ENCODE data around the gene TMEM270. TPM values are rescaled to one million over a fixed set of nuclear protein-coding genes. Genes with fewer than 3 reads are reported as not detected.
"Not testable (repeated sequence)": the region's sequence is repeated elsewhere in the genome, so short reads cannot be mapped to it uniquely, and the experiment has no call there.

Gene TMEM270
- total RNA-seq, 1 experiment from 2014 or later: not detected

DNA sequence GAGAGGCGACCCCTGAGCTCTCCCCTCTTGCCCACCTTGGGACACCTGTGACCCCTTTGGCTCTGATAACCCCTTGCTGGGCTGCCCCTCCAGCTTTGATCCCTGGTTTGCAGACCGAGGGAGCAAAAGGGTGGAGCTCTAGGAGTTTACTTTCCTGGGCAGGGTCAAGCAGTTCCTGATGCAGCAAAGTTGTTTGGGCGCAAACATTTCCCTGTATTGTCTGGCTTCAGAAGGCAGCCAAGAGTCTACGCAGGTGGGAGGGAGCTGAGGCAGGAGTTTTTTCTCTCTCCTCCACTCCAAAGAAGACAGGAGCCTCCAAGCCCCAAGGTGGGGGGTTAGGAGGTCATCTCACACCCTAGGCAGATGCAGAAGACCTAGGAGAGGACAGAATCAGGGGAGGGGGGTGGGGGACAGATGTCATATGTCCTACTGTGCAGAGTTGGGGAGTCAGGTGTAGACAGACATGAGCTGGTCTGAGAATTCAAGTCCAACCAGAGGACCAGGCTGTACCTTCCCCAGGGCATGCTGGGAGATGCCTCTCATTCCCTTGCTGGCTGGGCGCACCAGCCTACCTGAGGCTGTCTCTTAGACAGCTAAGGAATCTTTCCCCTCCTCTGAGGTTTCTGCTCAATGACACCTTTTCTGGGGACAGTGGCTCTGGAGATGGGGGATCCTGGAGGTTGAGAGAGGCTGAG, 20.5 kb downstream of the TMEM270 start:
- TF ChIP-seq CTCF (IDR thresholded peaks at IDR 0.05; ENCODE audit: insufficient read depth in 1 of 2, low read depth in 1 of 2, low read length in 1 of 2, severe bottlenecking in 1 of 2, unreplicated experiment in 1 of 2): no peak
- Histone ChIP-seq H3K36me3 (ENCODE audit: control insufficient read depth, insufficient read depth, low read length) (no peaks in the 10 kb centered on the region), H3K4me1 (peaks cover 30% of the 10 kb centered on the region), H3K9me3 (no peaks in the 10 kb centered on the region), H3K4me3 (ENCODE audit: low read depth, low read length) (no peak overlapping the region), H3K27me3 (replicated peaks; ENCODE audit: control insufficient read depth, insufficient read depth, low read length) (no peaks in the 10 kb centered on the region)
- Mint-ChIP-seq H3K4me1 (ENCODE audit: low read depth, unreplicated experiment) (peaks cover 23% of the 10 kb centered on the region), H3K27me3 (ENCODE audit: insufficient read depth, unreplicated experiment) (no peaks in the 10 kb centered on the region), H3K9me3 (ENCODE audit: unreplicated experiment) (no peaks in the 10 kb centered on the region), H3K27ac (ENCODE audit: unreplicated experiment) (no peak overlapping the region), H3K36me3 (ENCODE audit: insufficient read depth, unreplicated experiment) (no peaks in the 10 kb centered on the region), H3K4me3 (ENCODE audit: unreplicated experiment) (no peak overlapping the region)
- no TSS peak for BruUV-seq (replicated peaks)
- intact Hi-C loops (cut with micrococcal nuclease; ENCODE audit: unreplicated experiment): no loop called here
- CTCF ChIA-PET: no interaction called here
- POLR2A ChIA-PET: no interaction called here
- DNase-seq: no peak

DNA sequence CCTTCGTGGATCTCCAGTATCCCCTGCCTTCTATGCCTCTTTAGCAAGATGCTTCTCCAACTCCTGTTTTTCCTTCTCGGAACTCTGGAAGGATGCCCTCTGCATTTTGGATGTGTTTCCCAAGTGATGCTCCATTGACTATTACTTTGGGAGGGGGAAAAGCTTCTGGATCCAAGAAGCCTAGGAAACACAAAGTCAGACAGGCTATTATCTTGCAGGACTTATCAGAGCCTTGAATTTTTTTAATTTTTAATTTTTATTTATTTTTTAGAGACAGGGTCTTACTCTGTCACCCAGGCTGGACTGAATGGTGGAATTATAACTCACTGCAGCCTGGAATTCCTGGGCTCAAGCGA, 21.1 kb downstream of the TMEM270 start:
- Mint-ChIP-seq H3K9me3 (ENCODE audit: unreplicated experiment) (no peaks in the 10 kb centered on the region), H3K4me3 (ENCODE audit: unreplicated experiment) (no peak overlapping the region), H3K4me1 (ENCODE audit: low read depth, unreplicated experiment) (peaks cover 23% of the 10 kb centered on the region), H3K27ac (ENCODE audit: unreplicated experiment) (no peak overlapping the region), H3K36me3 (ENCODE audit: insufficient read depth, unreplicated experiment) (no peaks in the 10 kb centered on the region), H3K27me3 (ENCODE audit: insufficient read depth, unreplicated experiment) (no peaks in the 10 kb centered on the region)
- Histone ChIP-seq H3K4me3 (ENCODE audit: low read depth, low read length) (no peak overlapping the region), H3K27me3 (replicated peaks; ENCODE audit: control insufficient read depth, insufficient read depth, low read length) (no peaks in the 10 kb centered on the region), H3K9me3 (no peaks in the 10 kb centered on the region), H3K4me1 (peaks cover 30% of the 10 kb centered on the region), H3K36me3 (ENCODE audit: control insufficient read depth, insufficient read depth, low read length) (no peaks in the 10 kb centered on the region)
- no peak for DNase-seq
- intact Hi-C loops (cut with micrococcal nuclease; ENCODE audit: unreplicated experiment): no loop called here
- CTCF ChIA-PET: no interaction called here
- TF ChIP-seq CTCF (IDR thresholded peaks at IDR 0.05; ENCODE audit: insufficient read depth in 1 of 2, low read depth in 1 of 2, low read length in 1 of 2, severe bottlenecking in 1 of 2, unreplicated experiment in 1 of 2): no peak
- POLR2A ChIA-PET: no interaction called here
- no TSS peak for BruUV-seq (replicated peaks)

DNA sequence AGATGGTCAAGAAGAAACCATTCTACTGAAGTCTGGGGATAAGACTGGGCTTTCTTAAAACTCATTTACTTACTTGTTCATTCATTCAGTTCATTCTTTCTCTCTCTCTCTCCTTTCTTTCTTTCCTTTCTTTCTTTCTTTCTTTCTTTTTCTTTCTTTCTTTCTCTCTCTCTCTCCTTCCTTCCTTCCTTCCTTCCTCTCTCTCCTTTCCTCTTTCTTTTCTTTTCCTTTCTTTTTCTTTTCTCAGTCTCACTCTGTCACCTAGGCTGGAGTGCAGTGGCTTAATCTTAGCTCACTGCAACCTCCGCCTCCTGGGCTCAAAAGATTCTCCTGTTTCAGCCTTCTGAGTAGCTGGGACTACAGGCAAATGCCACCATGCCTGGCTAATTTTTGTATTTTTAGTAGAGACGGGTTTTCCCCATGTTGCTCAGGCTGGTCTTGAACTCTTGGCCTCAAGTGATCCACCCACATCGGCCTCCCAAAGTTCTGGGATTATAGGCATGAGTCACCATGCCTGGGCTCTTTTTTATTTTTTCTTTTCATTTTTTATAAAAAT, 24.0 kb downstream of the TMEM270 start:
- CTCF ChIA-PET; H3K4me3 ChIP-seq (ENCODE audit: low read depth, low read length); BruUV-seq (replicated peaks); H3K27ac Mint-ChIP-seq (ENCODE audit: unreplicated experiment); DNase-seq; H3K36me3 ChIP-seq (ENCODE audit: control insufficient read depth, insufficient read depth, low read length); POLR2A ChIA-PET; H3K36me3 Mint-ChIP-seq (ENCODE audit: insufficient read depth, unreplicated experiment); H3K4me3 Mint-ChIP-seq (ENCODE audit: unreplicated experiment); H3K27me3 Mint-ChIP-seq (ENCODE audit: insufficient read depth, unreplicated experiment); H3K9me3 ChIP-seq; intact Hi-C loops (cut with micrococcal nuclease; ENCODE audit: unreplicated experiment); H3K9me3 Mint-ChIP-seq (ENCODE audit: unreplicated experiment); H3K27me3 ChIP-seq (replicated peaks; ENCODE audit: control insufficient read depth, insufficient read depth, low read length): not testable (repeated sequence)
- H3K4me1 Mint-ChIP-seq (ENCODE audit: low read depth, unreplicated experiment): peaks cover 15% of the 10 kb centered on the region
- H3K4me1 ChIP-seq: peaks cover 20% of the 10 kb centered on the region

Measured in Caco-2 (cell line).